Measurements from ENCODE around the gene RBM33.
A peak's percentile ranks its signal among the peaks of the same experiment; 100 is the strongest.
"Not testable (repeated sequence)": the region's sequence is repeated elsewhere in the genome, so short reads cannot be mapped to it uniquely, and the experiment has no call there.

RBM33 gene

DNA sequence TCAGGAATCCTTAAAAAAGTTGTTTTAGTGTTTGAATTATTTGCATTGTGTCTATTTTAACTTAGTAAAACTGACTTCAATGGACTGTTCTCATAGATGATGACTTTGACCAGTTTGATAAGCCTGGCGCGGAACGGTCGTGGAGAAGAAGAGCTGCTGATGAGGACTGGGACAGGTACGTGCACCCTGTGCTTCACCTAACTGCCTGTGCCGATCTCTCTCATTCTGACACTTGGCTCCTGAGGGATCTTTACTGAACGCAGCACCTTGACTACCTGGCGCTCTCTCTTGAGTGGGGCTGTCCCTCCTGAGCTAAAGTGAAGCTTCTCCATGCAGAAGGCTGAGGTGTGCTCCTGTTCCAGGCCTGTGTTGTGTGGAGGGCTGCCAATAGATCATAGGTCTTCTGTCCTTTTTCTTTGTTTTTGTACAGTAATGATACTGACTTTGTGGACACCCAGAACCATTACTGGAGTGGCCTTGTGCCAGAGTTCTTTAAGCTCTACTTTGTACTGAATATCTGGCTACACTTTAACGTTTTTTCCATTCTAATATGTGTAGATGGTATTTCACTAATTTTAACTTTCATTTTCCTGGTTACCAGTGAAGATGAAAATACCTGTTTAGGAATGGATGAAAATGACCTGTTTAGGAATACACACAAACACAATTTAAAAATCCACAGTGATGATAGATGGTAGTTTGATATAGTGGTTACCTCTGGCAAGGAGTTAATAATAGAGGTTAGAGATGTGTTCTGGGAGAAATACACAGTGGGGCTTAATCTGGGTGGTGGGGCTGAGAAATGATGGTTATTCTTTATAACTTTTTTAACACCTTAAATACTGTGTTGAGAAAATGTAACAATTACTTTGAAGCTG, 20.9 kb downstream of the RBM33 start:
- no peak for DNase-seq

DNA sequence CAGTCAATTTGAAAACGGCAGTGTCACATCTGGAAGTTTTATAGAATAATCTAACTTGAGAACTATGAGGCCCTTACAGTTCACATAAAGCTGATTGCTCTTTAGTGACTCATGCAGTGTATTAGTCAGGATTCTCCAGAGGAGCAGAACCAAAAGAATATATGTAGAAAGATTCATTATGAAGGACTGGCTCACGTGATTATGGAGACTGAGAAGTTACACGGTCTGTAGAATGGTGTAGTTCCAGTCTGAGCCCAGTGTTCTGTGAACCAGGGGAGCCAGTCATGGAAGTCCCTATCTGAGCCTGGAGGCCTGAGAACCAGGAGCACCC, 21.5 kb downstream of the RBM33 start:
- DNase-seq, result no peak

DNA sequence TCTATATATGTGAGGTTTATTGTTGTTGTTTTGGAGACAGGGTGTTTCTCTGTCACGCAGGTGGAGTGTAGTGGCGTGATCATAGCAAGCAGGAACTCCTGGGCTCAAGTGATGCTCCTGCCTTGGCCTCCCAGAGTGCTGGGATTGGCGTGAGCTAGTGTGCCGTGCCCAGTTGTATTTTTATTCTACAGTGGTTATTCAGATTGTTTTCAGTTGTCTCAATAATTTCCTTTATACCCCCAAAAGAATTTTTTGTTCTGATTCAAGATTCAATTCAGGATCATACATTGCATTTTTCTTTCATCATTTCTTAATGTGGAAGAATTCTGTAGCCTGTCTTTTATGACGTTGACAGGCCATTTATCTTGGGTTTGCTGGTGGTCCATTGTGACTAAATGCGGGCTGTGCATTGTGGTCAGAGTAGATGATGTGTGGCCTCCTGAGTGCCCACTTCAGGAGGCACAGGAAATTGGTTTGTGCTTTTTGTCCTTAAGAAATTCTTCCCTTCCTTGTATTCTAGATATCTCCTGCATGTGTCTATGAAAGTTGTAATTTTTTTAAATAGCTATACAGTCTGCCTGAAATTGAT, 22.9 kb downstream of the RBM33 start:
- no peak for DNase-seq

DNA sequence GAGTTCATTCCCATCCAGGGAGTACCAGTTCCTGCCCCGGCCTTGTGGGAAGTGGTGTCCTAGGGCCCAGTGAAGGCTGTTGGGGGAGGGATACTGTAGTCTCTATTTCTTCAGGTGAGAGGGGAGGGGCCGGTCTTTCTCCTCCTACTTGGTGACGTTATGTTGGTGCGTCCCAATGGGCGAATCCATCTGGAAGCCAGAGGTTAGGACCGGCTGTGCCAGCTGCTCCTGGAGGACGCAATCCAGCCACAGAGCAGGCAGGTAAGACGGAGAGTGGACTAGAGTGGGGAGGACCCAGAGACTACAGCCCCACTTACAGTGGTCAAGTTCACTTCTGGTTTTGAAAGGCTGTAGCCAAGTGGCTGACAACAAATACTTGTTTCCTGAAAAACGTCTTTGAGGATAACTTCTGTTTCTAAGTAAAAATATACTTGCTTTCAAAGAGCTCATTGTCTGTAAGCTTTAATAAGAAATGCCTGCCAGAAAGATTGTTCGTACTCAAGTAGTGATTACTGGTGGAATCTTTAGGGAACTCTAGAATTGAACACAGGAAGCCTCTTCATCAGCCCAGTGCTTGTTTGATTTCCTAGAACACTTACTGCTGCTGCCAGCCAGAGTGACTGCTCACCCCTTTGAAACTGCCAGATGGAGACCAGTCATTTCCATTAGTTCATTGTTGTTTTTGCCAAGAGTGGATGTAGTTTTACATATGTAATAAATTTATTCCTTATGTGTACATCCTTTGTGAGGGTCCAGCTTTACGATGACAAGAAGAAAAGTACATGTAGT, 25.4 kb downstream of the RBM33 start:
- no peak for DNase-seq

DNA sequence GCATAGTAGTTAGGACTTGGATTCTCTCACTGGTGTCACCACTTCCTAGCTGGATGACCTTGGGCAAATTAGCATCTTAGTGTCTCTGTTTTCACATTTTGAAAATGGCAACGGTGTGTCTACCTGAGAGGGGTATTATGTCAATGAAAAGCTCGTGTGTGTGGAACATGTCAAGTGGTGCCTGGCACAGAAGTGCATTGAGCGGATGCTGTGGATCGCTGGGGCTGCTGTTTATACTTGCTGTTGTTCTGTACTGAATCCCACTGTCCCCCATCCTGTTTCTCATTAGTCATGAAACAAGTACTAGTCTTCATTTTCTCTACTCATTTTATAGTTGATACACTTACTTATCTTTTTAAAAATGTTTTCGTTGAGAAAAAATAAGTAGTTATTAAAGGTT, 26.1 kb downstream of the RBM33 start:
- DNase-seq, result no peak

DNA sequence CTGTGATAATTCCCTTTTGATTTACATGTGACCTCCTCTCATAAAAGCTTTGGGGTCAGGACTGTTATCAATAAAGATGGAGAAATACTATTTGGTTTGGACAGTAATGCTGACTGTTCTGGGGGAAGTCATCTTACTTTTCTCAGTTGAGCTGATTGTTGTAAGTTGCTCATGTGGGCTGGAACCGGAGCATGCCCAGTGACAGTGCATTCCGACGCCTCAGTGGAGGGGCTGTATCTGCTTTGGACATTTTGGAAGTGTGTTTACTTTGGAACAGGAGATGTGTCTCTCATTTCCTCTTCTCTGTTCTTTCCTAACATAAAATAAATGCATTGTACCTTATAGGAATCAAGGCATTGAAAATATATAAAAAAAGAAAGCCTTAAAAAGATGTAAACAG, 30.1 kb downstream of the RBM33 start:
- DNase-seq, result no peak

DNA sequence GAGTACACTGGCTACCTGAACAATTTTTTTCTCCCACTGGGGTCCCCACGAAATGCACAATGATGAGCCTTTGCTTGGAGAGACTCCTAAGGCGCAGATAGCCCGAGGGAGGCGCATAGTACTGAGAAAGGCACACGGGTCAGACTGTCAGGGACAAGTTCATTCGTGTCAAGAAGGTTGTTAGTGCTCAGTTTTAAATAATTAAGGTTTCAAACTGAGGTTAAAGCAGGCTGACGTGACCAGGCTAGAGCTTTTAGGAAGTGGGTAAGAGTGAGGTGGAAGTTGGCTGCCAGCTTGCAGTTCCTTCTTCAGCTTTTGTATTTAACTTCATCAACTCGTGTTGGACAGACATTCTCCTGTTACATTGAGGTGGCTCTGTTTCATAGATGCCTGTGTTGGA, 31.6 kb downstream of the RBM33 start:
- peak; percentile 32 for DNase-seq

DNA sequence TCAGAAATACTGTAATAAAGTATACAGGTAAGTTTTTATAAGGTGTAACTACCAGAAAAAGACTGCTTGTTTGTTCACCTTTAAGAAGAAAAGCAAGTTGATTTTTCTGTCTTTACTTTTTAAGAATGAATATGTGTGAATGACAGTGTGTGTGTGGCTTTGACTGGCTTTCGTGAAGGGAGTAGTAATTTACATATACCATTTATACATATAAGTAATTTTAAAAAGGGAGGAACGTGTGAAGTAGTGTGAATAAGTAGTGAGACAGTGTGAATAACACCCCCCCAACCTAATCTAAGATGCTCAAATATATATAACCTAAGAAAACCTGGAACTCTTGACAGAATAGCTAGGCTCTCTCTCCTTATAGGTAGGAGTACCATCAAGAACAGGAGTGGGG, 33.2 kb downstream of the RBM33 start:
- DNase-seq, result no peak

DNA sequence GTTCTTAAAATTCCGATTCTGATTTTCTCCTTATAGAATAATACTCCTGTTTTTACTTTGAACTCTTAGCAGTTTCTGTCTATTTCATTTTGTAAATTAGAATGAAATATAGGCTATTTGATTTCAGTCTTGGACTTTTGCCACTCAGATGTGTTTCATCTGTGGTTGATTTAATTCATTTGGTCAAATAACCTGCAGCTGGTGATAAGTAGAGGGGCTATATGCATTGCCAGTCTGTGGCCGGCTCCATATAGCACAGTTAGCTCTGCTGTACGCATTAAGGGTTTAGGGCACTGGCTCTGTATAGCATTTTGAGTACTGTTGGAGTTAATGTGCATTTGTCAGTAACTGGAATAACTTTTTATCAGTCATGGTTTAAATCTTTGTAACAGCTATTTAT, 35.7 kb downstream of the RBM33 start:
- no peak for DNase-seq

DNA sequence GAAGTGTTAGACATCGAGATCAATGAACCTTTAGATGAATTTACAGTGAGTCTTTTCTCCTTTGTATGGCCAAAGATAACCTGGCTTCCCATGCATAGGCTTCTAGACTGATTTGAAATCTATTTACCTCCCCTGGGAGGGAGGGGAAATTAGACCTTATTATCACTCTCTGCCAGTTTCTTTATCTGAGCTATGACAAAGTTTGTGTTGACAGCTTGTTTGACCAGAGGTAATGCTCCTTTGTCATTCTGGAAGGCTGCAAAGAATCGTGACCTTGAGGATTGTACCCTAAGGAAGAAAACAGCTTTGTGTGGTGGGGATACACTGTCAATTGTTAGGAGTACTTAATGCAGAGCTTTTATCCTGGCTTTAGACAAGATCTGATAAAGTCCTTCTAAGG, 36.4 kb downstream of the RBM33 start:
- no peak for DNase-seq

DNA sequence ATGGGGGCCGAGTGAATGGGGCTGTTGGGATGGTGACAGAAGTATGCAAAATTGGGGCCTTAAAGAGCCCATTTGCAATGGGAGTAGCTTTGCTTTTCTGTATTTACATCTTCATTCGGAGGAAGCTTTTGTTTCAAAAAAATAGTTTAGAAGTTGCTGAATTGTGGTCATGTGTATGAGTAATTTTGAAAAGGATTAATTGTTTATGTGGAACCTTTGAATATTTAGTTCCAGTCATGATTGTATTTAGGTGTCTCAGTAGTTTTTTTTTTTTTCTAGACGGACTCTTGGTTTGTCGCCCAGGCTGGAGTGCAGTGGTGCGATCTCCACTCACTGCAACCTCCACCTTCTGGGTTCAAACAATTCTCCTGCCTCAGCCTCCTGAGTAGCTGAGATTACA, 37.2 kb downstream of the RBM33 start:
- no peak for DNase-seq

DNA sequence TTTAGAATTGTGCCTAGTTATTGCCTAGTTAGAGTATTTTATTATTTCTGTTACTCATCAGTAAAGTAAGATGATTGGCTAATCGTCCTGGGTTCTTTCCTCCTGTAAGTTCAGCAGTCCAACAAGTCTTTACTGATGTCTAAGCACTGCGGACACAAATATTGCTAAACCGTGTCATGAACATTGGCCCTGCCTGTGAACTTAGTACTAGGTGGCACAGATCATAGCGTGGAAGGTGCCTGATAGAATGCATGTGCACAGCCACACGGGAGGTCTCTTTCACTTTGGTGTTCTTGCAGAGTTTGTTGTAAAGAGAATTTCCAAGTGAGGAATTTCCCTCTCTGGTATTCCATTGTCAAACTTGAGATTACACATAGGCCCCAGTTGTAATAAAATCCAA, 38.0 kb downstream of the RBM33 start:
- DNase-seq, result no peak

DNA sequence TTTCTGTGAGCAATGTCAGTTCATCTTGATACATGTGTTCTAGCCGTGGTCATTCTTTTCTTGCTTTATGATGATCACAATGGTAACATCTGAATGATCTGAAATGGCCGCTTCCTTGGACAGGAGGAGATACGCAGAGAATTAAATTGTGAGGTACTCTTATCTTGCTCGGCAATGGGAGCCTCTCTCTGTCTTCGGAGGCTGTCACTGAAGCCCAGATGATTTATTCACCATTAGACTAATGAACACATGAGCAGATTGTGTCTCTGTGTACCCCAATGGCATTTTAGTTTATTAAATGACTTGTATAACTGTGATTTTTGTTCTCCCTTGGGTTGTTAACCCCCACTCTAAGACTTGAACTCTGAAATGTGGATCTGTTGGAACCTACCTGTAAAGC, 38.6 kb downstream of the RBM33 start:
- DNase-seq, result no peak

DNA sequence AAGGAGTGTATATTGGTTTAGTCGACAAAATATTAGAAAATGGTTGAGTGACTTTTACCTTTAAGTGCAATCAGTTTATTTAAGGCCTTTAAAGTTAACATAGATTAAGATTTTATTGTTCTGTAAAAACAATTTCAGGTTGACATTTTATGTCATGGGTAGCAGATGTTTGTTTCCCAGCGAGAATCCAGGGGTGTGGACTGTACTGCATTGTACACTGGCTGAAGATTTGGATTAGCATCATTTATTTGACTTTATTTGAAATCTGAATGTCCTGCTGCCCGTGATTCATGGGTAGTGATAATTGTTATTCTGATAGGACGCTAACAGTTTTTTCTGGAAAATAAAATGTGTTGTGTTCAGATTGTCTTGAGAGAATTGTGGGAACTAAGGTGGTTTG, 39.3 kb downstream of the RBM33 start:
- no peak for DNase-seq

DNA sequence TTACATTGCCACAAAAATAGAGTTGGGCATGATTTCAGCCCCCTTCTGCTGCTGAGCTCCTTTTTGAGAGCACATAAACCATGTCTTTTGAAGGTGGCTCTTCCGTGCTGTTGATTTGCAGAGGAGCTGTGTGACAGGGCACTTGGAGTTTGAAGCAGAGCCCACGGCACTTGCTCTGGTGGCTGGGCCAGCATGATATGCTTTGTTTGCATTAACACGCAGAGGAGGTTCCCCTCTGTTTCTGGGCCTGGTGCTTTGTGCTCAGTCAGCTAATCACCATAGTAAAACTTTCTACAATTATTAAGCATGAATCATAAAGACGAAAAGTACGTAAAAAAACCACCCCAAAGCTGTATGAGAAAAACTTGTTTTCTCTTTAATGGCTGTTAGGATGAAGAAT, 40.1 kb downstream of the RBM33 start:
- no peak for DNase-seq

DNA sequence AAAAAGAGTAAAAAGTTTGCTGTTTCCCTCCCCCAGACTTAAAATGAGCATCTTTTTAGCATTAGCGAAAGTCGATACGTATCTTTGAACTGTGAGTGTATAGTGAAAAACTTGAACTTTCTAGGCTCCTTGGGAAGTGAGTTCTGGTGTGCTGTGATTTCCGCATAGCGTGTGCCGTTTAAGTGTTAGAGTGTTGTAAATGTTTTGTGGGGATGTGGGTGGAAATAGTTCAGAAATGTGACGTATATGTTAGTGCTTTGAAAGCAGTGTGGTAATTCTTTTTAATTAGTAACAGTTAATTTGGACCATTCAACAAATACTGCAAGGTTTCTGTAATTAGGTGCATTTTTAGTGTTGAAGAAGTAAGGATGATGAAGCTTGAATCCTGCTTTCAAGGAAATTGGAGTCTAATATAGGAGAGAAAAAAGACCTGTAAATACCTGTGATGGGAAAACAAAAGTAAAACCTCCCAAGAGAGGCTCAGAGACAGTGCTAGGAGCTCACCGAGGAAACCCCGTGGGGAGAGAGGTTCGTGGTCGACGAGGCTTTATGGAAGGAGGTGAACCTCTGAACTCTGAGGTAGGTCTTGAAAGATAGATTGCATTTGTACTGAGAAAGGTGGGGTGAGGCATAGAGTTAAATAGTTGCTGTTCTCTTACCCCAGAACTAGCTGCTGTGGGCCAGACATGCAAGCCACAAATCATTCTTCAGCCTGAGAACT, 40.8 kb downstream of the RBM33 start:
- DNase-seq, result no peak

DNA sequence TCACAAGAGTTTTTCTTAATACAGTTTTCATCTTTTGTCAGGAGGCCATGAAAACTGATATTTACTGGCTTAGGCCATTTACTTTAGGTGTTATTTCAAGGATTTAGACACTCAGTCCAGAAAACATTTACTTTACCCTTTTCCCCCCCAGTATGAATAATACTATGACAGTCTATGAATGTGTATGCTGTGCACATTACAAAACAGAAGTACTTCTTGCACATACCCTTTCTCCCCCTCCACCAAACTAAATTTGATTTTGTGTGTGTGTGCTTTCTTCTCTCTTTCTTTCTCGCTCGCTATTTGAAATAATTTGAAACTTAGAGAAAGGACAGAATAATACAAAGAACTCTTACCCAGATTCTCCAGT, 41.3 kb downstream of the RBM33 start:
- DNase-seq, result no peak

DNA sequence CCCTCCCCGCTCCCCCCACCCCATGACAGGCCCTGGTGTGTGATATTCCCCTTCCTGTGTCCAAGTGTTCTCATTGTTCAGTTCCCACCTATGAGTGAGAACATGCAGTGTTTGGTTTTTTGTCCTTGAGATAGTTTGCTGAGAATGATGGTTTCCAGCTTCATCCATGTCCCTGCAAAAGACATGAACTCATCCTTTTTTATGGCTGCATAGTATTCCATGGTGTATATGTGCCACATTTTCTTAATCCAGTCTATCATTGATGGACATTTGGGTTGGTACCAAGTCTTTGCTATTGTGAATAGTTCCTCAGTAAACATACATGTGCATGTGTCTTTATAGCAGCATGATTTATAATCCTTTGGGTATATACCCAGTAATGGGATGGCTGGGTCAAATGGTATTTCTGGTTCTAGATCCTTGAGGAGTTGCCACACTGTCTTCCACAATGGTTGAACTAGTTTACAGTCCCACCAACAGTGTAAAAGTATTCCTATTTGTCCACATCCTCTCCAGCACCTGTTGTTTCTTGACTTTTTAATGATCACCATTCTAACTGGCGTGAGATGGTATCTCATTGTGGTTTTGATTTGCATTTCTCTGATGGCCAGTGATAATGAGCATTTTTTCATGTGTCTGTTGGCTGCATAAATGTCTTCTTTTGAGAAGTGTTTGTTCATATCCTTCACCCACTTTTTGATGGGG, 42.3 kb downstream of the RBM33 start:
- not testable (repeated sequence) for DNase-seq

DNA sequence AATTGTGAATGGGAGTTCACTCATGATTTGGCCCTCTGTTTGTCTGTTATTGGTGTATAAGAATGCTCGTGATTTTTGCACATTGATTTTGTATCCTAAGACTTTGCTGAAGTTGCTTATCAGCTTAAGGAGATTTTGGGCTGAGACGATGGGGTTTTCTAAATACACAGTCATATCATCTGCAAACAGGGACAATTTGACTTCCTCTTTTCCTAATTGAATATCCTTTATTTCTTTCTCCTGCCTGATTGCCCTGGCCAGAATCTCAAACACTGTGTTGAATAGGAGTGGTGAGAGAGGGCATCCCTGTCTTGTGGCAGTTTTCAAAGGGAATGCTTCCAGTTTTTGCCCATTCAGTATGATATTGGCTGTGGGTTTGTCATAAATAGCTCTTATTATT, 43.8 kb downstream of the RBM33 start:
- not testable (repeated sequence) for DNase-seq

DNA sequence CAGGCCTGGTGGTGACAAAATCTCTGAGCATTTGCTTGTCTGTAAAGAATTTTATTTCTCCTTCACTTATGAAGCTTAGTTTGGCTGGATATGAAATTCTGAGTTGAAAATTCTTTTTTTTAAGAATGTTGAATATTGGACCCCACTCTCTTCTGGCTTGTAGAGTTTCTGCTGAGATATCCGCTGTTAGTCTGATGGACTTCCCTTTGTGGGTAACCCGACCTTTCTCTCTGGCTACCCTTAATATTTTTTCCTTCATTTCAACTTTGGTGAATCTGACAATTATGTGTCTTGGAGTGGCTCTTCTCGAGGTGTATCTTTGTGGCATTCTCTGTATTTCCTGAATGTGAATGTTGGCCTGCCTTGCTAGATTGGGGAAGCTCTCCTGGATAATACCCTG, 46.2 kb downstream of the RBM33 start:
- DNase-seq, result not testable (repeated sequence)

DNA sequence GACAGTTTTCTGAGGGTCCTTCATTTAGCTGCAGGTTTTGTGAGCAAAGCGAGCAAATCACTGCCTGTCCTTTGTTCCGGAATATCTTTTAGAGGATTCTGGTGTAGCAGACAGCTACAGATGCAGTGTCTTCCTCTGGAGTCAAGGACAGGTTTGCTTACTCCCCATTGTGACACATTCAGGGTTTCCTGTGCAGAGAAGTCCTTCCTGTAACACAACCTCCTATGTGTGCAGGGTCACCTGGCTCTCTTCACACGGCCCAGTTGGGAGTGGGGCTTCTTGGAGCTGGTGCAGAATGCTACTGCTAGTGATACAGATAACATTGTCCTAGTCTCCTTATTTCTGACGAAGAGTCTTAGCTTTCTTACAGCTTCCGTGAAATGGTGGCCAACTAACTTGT, 47.9 kb downstream of the RBM33 start:
- no peak for DNase-seq

DNA sequence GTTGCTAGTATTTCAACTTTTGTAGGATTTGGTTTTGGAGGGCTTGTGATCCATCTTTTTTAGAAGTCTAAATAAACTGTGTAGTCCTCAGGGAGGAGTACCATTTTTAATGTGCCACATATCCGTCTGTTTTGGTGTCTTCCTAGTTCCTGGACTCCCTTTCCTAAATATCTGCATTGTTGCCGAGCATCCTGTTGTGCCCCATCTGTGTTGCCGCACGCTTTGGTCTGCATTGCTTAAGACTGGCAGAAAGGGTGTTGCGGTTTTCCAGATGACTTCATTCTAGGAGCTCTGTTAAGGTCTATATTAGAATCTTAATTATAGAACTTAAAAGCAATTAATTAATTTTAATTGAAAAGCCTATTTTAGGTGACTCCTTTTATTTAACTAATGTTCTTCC, 49.4 kb downstream of the RBM33 start:
- no peak for DNase-seq

DNA sequence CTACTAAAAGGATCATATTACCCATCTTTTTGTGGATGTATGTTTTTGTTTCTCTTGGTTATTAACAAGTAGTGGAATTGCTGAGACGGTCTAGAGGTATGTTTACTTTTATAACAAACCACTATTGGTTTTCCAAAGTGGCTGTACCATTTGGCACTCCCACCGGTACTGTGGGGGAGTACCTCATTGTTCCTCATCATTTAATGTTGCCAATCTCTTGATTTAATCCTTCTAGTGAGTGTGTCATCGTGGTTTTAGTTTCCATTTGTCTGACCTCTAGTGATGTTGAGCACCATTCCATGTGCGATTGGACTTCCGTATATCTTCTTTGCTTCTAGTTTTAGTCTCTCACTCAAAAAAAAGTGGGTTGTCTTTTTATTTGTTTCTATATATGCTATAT, 50.4 kb downstream of the RBM33 start:
- no peak for DNase-seq

Data from KG1 (cell line).